ENCODE data around the gene AFAP1.

AFAP1 gene

DNA sequence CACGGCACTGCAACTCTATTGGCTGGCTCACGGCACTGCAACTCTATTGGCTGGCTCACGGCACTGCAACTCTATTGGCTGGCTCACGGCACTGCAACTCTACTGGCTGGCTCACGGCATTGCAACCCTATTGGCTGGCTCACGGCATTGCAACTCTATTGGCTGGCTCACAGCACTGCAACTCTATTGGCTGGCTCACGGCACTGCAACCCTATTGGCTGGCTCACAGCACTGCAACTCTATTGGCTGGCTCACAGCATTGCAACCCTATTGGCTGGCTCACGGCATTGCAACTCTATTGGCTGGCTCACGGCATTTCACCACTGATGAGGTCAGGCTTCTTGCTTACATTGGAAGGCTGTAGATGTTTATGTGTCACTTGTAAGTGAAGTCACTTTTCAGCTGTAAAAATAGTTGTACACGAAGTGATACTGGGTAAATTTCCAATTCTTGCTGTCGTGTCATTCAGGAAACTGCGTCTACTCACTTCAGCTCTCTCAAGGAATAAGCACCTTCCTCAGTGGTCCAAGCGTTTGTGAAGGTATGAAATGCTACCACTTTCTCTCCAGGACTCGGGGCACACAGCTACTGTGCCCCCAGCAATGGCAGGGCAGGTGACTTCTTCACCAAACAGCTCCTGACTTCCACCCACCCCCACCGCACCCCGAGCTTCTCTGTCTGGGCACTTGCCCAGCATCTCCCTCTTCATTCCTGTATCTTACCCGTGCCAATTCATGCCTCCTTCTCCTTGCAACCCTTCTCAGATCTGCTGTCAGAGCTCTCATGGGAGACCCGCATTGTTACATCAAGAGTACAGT, 141.3 kb downstream of the AFAP1 start:
- no peak for DNase-seq

- DNase-seq = no peak
These were observed 142.3 kb downstream of the AFAP1 start for GRCh38 chr4:7797330-7797729.

DNA sequence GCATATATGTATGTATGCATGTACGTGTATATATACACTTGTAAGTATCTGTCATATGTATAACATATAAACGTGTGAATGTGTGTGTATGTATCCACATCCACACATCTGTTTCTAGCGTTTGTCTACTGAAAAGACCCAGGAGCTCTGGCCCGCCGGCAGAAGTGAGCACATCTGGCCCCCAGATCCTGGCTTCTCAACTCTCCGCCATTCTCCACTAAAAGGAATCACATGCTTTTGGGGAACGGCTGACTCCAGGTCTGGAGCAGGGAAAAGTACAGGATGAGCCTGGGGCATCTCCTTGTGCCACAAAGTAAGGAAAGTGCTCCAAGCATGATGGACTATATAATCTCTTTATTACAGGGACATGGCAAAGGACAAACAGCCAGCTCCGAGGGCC, 143.7 kb downstream of the AFAP1 start:
- no peak for DNase-seq

DNA sequence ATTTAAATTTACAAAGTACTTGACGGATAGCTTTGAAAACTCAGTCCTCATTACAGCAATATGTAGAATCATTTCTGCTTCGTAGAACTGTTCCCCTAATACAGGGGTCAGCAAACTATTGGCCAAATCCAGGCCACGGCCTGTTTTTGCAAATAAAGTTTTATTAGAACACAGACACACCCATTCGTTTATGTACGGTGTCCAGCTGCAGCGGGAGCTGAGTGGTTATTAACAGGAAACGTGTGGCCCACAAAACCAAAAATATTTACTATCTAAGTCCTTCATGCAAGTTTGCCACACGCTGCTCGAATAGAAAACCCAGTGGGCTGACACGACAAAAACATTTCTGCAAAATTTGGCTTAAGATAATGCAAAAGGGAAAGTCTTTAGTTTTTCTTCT, 146.5 kb downstream of the AFAP1 start:
- no peak for DNase-seq

- DNase-seq = no peak
These were observed 147.0 kb downstream of the AFAP1 start for GRCh38 chr4:7792616-7793015.

DNA sequence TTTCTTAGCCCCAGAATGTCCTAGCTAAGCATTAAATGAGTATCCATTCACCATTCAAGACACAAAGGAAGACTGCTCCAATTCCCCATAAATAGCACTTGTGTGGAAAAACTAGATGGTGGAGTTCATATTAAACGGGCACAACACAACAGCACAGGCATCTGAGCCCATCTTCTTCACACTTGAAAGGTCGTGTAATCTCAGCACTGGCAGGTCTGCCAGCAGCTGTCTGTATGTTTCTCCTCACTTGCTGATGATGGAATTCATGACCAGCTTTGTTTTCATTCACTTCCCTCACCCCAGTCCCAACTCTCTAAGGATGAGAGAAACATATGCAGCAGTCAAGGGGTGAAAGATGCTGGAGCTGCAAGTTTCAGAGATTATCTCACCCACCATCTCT, 148.7 kb downstream of the AFAP1 start:
- DNase-seq = no peak

- no peak for DNase-seq
These were observed 149.6 kb downstream of the AFAP1 start for GRCh38 chr4:7790023-7790422.

GRCh38 chr4:7788694-7789425, 150.8 kb downstream of the AFAP1 start:
- no peak for DNase-seq

- DNase-seq = no peak
These were observed 151.5 kb downstream of the AFAP1 start for GRCh38 chr4:7788193-7788592.

DNA sequence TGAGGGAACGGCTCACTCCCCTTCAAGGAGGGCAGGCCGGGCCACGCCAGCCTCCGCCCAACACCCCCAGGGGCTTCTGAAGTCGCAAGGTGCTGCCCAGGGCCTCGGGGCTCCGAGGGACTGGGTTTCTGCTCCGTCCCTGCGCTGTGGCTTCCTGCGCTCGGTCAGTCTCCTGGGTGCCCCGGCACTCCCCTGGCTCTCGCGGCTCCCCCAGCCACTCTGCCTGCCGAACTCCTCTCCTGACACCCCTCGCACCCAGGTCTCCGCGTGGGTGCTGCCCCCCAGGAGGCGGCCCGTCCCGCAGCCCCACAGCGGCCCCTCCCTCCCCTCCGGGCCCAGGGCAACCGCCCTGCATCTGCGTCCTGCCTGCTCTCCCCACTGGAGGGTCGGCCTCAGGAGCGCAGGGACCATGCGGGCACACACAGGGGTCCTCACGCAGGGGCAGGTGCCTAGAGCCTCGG, 151.9 kb downstream of the AFAP1 start:
- no peak for DNase-seq

GRCh38 chr4:7787067-7787466, 152.6 kb downstream of the AFAP1 start:
- DNase-seq = no peak

DNA sequence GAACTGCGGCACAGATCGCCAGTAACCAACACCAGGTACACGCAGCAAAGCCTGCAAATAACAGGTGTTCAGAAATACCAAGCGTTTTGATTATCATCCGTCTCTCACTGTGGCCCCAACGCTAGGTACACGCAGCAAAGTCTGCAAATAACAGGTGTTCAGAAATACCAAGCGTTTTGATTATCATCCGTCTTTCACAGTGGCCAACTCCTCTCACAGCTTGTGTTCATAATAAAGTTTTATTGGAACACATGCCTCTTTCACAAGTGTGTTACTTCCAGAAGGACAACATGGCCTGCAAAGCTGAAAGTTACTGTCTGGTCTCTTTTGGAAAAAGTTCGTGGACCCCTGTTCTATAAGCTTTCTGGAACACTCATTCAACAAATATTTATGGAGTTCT, 153.1 kb downstream of the AFAP1 start:
- no peak for DNase-seq

DNA sequence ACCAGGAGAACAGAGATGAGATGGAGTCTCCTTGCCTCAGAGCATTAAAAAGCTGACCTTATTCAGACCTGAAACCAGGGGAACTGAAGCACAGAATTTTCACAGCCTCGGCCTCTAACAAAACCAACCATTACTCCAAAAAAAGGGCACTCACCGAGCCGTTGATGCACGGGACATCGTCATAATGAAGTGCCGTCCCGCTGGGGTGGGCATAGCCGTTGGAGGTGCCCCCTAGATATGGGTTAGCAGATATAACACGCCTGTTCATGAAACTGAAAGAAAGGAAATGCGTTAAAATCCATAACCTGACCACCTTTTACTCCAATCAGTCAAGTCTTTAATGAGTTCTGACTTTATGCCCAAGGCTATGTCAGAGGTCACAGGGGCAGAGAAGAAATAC, 153.6 kb downstream of the AFAP1 start:
- no peak for DNase-seq

GRCh38 chr4:7785017-7785416, 154.6 kb downstream of the AFAP1 start:
- no peak for DNase-seq

DNA sequence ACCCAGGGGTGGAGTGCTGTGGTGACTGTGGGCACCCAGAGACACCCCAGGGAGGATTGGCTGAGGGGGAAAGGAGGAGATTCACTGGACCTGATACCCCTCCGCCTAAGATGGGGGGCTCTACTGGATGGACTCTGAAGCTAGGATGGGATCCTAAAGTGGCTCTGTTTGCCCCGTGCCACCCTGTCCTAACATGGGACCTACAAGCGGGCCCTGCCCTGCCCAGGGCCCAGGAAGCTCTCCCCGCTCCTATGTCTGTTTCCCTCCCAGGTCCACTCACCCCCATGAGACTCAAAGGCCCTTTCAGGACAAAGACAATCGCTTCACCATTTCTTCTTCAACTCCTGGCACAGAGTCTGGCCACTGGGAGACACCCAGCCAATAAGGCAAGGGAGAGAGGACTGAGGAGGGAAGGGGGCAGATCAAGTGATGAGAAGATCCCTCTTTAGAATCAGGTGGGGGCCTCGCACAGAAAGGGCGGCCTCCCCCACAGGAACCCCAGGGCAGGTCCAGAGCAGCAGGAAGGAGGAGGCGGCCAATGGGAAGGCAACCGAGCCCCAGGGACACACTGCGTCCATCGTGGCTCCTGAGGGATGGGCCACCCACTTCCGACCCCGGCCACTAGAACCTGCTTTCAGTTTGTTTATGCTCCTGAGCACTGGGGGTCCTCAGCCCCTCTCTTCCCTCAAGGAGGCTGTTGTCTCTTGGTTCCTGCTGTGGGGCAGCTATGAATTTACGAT, 155.4 kb downstream of the AFAP1 start:
- DNase-seq = no peak

DNA sequence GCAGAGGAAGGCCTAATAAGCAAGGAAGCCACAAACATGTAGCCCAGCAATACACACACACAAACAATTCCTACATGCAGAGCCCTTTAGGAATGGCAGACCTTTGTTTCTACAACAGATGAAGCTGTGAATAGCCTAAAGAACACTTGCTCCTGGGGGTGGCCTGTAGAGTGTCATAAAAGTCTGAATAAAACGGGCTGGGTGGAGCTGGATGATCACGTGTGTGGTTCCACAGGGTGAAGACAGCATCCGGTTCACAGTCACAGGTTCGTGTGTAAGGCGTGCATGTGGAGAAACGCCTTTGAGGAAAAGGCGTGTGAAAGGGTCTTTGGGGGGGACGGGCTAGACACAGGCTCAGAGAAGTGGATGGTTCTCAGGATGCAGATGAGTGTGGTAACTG, 156.1 kb downstream of the AFAP1 start:
- DNase-seq = no peak

DNA sequence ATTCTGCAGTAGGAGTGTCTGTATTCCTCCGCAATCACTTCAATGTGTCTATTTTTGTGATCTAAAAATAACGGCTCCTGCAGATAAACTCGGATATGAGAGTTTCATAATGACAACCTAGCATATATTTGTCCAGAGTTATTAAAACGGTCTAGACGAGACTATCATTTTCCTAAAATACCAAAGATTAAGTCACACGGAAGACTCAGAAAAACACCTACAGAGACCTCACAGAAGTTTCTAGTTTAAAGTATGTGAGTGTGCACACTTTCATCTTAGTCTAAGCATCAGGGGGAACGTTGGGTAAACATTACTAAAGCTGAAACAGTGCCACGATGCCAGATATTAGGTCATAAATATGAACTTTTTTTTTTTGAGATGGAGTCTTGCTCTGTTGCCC, 156.9 kb downstream of the AFAP1 start:
- DNase-seq = no peak

DNA sequence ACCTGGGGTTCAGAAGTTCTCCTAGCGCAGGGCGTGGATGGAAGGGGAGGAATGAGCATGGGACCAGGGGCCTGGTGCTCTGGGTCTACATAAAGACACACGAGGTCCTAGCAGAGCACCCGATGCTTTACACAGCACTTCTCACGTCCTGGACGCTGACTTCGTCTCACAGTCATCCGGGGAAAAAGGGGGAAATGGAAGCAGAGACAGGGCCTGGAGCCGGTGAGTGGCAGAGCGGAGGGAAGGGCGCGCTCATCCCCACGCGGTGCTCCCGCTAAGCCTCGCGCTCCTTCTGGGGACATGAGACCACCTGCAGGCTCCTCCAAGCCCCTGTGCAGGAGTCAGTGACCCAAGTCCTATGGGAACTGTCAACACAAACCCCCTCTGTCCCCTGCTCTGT, 157.7 kb downstream of the AFAP1 start:
- no peak for DNase-seq

GRCh38 chr4:7781366-7781765, 158.3 kb downstream of the AFAP1 start:
- DNase-seq = no peak

DNA sequence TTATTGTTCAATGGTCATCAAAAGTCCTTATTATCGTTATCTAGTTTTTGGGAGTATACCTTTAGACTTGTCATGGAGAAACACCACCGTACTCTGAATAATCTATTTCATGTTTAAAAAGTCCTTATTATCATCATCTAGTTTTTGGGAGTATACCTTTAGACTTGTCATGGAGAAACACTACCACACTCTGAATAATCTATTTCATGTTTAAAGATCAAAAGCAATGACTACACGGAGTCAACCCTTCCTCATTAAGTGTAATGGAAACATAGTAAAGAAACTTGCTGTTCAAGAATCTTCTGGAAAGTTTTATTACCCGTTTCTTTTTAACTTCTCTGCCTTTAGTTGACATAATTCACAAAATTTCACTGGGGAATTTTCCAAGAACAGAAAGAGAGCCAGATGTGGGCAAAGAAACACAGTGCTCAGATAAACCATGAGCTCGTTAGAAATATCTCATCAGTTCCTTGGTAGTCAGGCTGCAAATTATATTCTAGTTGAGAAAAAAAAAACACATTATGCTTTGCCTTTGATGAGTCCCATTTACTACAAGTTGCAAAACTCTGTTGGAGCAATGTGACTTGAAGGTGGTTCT, 158.8 kb downstream of the AFAP1 start:
- no peak for DNase-seq

DNA sequence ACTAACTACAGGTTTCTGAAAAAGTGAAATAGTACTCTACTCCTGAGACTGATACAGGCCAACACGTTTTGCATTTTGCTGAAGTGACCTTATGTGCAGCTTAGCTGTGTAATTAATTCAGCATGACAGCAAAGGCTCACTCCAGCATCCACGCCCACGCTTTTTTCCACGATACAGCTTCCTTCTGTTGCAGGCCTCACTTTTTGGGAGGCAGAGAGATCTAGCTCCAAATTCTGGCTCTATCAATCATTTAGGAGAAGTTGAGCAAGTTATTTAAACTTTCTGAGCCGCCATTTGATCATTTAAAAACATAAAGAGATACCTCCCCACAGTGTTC, 160.3 kb downstream of the AFAP1 start:
- no peak for DNase-seq

DNA sequence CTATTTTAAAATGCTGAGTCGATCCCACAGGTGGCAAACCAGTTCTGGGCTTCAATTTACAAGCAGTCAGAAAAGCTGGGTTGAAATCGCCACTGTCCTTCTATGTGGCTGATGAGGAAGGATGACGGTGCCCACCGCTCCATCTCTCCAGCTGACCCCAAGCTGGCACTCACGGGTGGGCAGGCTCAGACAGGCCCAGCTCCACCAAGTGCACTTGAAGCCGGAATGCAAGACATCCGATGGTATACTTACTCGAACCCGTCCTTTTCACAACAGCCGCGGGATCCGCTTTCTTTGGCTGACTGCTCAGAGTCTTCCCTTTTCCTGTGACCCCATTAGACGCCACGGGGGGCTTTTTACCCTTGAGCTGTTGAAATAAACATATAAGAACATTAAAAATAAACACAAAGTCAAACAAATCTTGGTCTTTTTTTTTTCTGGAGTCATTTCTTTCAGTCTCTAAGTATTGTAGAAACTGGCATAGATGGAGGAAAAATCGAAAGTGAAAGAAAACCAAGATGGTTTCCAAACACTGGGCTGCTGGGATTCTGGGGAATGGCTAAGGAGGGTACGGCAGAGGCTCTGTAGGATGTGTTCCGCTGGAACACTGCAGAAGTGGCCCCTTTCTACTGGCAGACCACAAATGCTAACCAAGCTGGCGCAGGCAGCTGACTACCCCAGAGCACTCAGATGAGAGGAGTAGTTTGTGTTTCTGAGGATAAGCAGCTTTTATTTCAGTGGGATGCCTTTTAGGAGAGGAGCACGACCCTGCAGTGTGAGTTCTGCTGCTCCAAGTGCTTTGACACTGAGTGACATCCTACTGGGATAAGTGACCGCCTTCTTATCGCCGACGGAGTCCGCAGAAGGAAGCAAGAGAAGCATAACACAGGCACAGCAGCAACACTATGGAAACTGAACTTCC, 160.9 kb downstream of the AFAP1 start:
- no peak for DNase-seq
